Bone marrow (tissue), 2 donors: ENCODE results near the gene CXXC1.
"Not testable (repeated sequence)": the region's sequence is repeated elsewhere in the genome, so short reads cannot be mapped to it uniquely, and the experiment has no call there.

Experiments used
- DNase-seq, 2 donors: peaks; one replicate each; lab custom pipeline; 2025; lab: John Stamatoyannopoulos, UW

The CXXC1 gene

GRCh38 chr18:50297621-50298442 is 10.3 kb upstream of the CXXC1 start:
- peak; percentile 22 to 44 for DNase-seq

GRCh38 chr18:50293039-50293438 is 5.5 kb upstream of the CXXC1 start:
- no peak for DNase-seq

GRCh38 chr18:50289108-50289443 is 1.6 kb upstream of the CXXC1 start:
- no peak for DNase-seq

- DNase-seq, result not testable (repeated sequence)
Observed at GRCh38 chr18:50288348-50289107, 1.0 kb upstream of the CXXC1 start.

- no peak for DNase-seq
Observed at GRCh38 chr18:50287028-50287440, 458 bp downstream of the CXXC1 start.

GRCh38 chr18:50286391-50287027 is 983 bp downstream of the CXXC1 start:
- DNase-seq, result no peak

- no peak for DNase-seq
Observed at GRCh38 chr18:50285631-50286321, 1.7 kb downstream of the CXXC1 start.

GRCh38 chr18:50285071-50285470 is 2.4 kb downstream of the CXXC1 start:
- DNase-seq, result no peak

- DNase-seq, result peak in 1 of 2 donors; percentile 15
Observed at GRCh38 chr18:50284255-50284885, 3.1 kb downstream of the CXXC1 start.

GRCh38 chr18:50283469-50284209 is 3.9 kb downstream of the CXXC1 start:
- no peak for DNase-seq

- DNase-seq, result no peak
Observed at GRCh38 chr18:50282521-50283335, 4.8 kb downstream of the CXXC1 start.

GRCh38 chr18:50281972-50282520 is 5.4 kb downstream of the CXXC1 start:
- no peak for DNase-seq

- DNase-seq, result peak; percentile 92 to 93
Observed at GRCh38 chr18:50281295-50281971, 6.1 kb downstream of the CXXC1 start, which contains the start of gene MBD1. TSS of gene MBD1 (minus strand) at chr18:50281523. CDS start at chr18:50279992, 1,531 bp downstream.

GRCh38 chr18:50280707-50281294 is 6.7 kb downstream of the CXXC1 start:
- DNase-seq, result no peak

GRCh38 chr18:50279752-50280151 is 7.7 kb downstream of the CXXC1 start:
- DNase-seq, result no peak

- no peak for DNase-seq
Observed at GRCh38 chr18:50277942-50278341, 9.6 kb downstream of the CXXC1 start.

- DNase-seq, result no peak
Observed at GRCh38 chr18:50276452-50276851, 11.0 kb downstream of the CXXC1 start.

- no peak for DNase-seq
Observed at GRCh38 chr18:50275503-50276036, 11.9 kb downstream of the CXXC1 start.
